ENCODE measurements around the gene TIPRL.
A peak's percentile ranks its signal among the peaks of the same experiment; 100 is the strongest.
"Not testable (repeated sequence)": the region's sequence is repeated elsewhere in the genome, so short reads cannot be mapped to it uniquely, and the experiment has no call there.

TIPRL gene

GRCh38 chr1:168178638-168179437 lies at the start of gene TIPRL:
Gene TIPRL (plus strand): TSS chr1:168178962. CDS start chr1:168179078, 116 bp downstream.
- peak; percentile 88 for DNase-seq

- no peak for DNase-seq
Measured at GRCh38 chr1:168129933-168130332, 48.8 kb upstream of the TIPRL start.

- no peak for DNase-seq
Measured at GRCh38 chr1:168134132-168134531, 44.6 kb upstream of the TIPRL start.

- no peak for DNase-seq
Measured at GRCh38 chr1:168134642-168135041, 44.1 kb upstream of the TIPRL start.

- DNase-seq = no peak
Measured at GRCh38 chr1:168135116-168135920, 43.4 kb upstream of the TIPRL start.

GRCh38 chr1:168135921-168136708 lies 42.6 kb upstream of the TIPRL start:
- peak; percentile 4 for DNase-seq

GRCh38 chr1:168136709-168137514 lies 41.9 kb upstream of the TIPRL start, which contains the start of gene GPR161:
Gene GPR161 (minus strand): TSS chr1:168136930. CDS start chr1:168104850, 32,080 bp downstream.
- peak; percentile 5 for DNase-seq

GRCh38 chr1:168137515-168137821 lies 41.3 kb upstream of the TIPRL start:
- DNase-seq = no peak

- no peak for DNase-seq
Measured at GRCh38 chr1:168138134-168138533, 40.6 kb upstream of the TIPRL start.

- DNase-seq = no peak
Measured at GRCh38 chr1:168139070-168139469, 39.7 kb upstream of the TIPRL start.

GRCh38 chr1:168141871-168142385 lies 36.8 kb upstream of the TIPRL start:
- DNase-seq = no peak

- DNase-seq = peak; percentile 73
Measured at GRCh38 chr1:168145184-168146159, 33.3 kb upstream of the TIPRL start.

GRCh38 chr1:168146160-168146539 lies 32.6 kb upstream of the TIPRL start:
- DNase-seq = no peak

GRCh38 chr1:168146626-168147025 lies 32.1 kb upstream of the TIPRL start:
- DNase-seq = no peak

- DNase-seq = no peak
Measured at GRCh38 chr1:168148916-168149315, 29.8 kb upstream of the TIPRL start.

GRCh38 chr1:168150283-168150682 lies 28.5 kb upstream of the TIPRL start:
- no peak for DNase-seq

- no peak for DNase-seq
Measured at GRCh38 chr1:168151935-168152334, 26.8 kb upstream of the TIPRL start.

GRCh38 chr1:168154707-168155106 lies 24.1 kb upstream of the TIPRL start:
- DNase-seq = not testable (repeated sequence)

- no peak for DNase-seq
Measured at GRCh38 chr1:168155910-168156309, 22.9 kb upstream of the TIPRL start.

- DNase-seq = no peak
Measured at GRCh38 chr1:168157638-168158037, 21.1 kb upstream of the TIPRL start.

- DNase-seq = no peak
Measured at GRCh38 chr1:168159251-168159650, 19.5 kb upstream of the TIPRL start.

All from activated effector memory CD4-positive, alpha-beta T cell treated with Interleukin-2 at 50 U/mL for 16 hours (primary cell).